A673 (cell line): ENCODE results near the gene ATP2B2. TPM values are rescaled to one million over a fixed set of nuclear protein-coding genes. Genes with fewer than 3 reads are reported as not detected.

Experiments
- BruUV-seq: library from RNA; stranded (reverse); fragments of 400-500 nt; replicated peaks from 2 replicates; lab custom pipeline; 2021; lab: Mats Ljungman, UMichigan
- CTCF ChIA-PET: fragments of 300-600 bp; sonication (Branson Sonifier 250); formaldehyde crosslinking; loops from one replicate; lab custom pipeline; 2022; ENCODE audit warnings: antibody characterized with exemption; lab: Charles Lee
- POLR2A ChIA-PET: fragments of 300-600 bp; sonication (Branson Sonifier 250); formaldehyde crosslinking; loops from one replicate; lab custom pipeline; 2022; ENCODE audit warnings: antibody characterized with exemption; ENCODE audit not compliant: low non-redundant PET; lab: Charles Lee
- DNase-seq: peaks from one replicate; pipeline ENCODE4 v3.0.0-alpha.2; 2015; ENCODE audit warnings: low spot score
- H3K27ac ChIP-seq: fragments of 200-600 bp; sonication (generic); 2 replicates; pipeline ENCODE4 v1.5.1; 2016; ENCODE audit warnings: mixed run types, low read depth, mild to moderate bottlenecking, mixed read lengths, antibody characterized with exemption, low read length; ENCODE audit not compliant: poor library complexity, severe bottlenecking
- H3K27me3 ChIP-seq: fragments of 200-600 bp; sonication (generic); replicated peaks from 2 replicates; pipeline ENCODE4 v1.6.1; 2017; ENCODE audit warnings: mixed run types, low read depth, mild to moderate bottlenecking, mixed read lengths, antibody characterized with exemption, low read length; ENCODE audit not compliant: insufficient read depth, poor library complexity
- H3K36me3 ChIP-seq: fragments of 200-600 bp; sonication (generic); 2 replicates; pipeline ENCODE4 v1.6.1; 2016; ENCODE audit warnings: mixed run types, mild to moderate bottlenecking, mixed read lengths, antibody characterized with exemption, low read length; ENCODE audit not compliant: insufficient read depth, poor library complexity, severe bottlenecking
- H3K4me1 ChIP-seq: fragments of 200-600 bp; sonication (generic); 2 replicates; pipeline ENCODE4 v1.6.1; 2017; ENCODE audit warnings: mixed run types, mild to moderate bottlenecking, mixed read lengths, antibody characterized with exemption, low read length; ENCODE audit not compliant: insufficient read depth, poor library complexity, severe bottlenecking
- H3K4me3 ChIP-seq: fragments of 200-600 bp; sonication (generic); 2 replicates; pipeline ENCODE4 v1.5.1; 2016; ENCODE audit warnings: low read depth, mixed run types, mild to moderate bottlenecking, mixed read lengths, low read length; ENCODE audit not compliant: poor library complexity, severe bottlenecking
- H3K9me3 ChIP-seq: fragments of 200-600 bp; sonication (generic); 2 replicates; pipeline ENCODE4 v1.6.1; 2016; ENCODE audit warnings: mixed run types, low read depth, mild to moderate bottlenecking, mixed read lengths, antibody characterized with exemption, low read length; ENCODE audit not compliant: poor library complexity, severe bottlenecking
- CTCF ChIP-seq: fragments of 300-800, 200-600 bp; sonication (generic); conservative IDR thresholded peaks from 2 replicates; pipeline ENCODE4 v1.5.1; 2017; ENCODE audit warnings: low read depth, mild to moderate bottlenecking, antibody characterized with exemption, low read length, moderate library complexity, mixed read lengths
- EZH2 ChIP-seq: fragments of 200-600 bp; sonication (generic); IDR thresholded peaks from 2 replicates; pipeline ENCODE4 v1.6.1; 2017; ENCODE audit warnings: borderline replicate concordance, low read depth, mild to moderate bottlenecking, mixed read lengths, antibody characterized with exemption, low read length; ENCODE audit not compliant: poor library complexity, severe bottlenecking
- intact Hi-C: fragments of 100-400 bp; cut with micrococcal nuclease; formaldehyde crosslinking; loops from one replicate; pipeline ENCODE4 v1.10.0; 2022; ENCODE audit not compliant: unreplicated experiment
- total RNA-seq: library from RNA; stranded (reverse); gene quantifications from 2 replicates; pipeline ENCODE4 v1.2.3, GENCODE V29; 2021

Gene ATP2B2
- total RNA-seq, 1 experiment from 2014 or later: 0.17 TPM

- Histone ChIP-seq H3K4me3 (no peak overlapping the region), H3K27ac (no peak overlapping the region), H3K27me3 (peaks cover 6% of the 10 kb centered on the region), H3K4me1 (no peaks in the 10 kb centered on the region), H3K36me3 (no peaks in the 10 kb centered on the region), H3K9me3 (peaks cover 4% of the 10 kb centered on the region)
- intact Hi-C loops: no loop called here
- POLR2A ChIA-PET: no interaction called here
- no TSS peak for BruUV-seq
- CTCF ChIA-PET: no interaction called here
- no peak for DNase-seq
- TF ChIP-seq EZH2: no peak
- no peak for TF ChIP-seq CTCF
Observed at GRCh38 chr3:10389339-10389738, 116.0 kb downstream of the ATP2B2 start.

- ChIA-PET POLR2A (no interaction called here), CTCF (no interaction called here)
- intact Hi-C loops: no loop called here
- H3K4me1 ChIP-seq: no peaks in the 10 kb centered on the region
- H3K4me3 ChIP-seq: no peak overlapping the region
- H3K27me3 ChIP-seq: peaks cover 12% of the 10 kb centered on the region
- TF ChIP-seq EZH2 (no peak), CTCF (no peak)
- H3K27ac ChIP-seq: no peak overlapping the region
- DNase-seq: no peak
- no peaks in the 10 kb centered on the region for H3K36me3 ChIP-seq
- peaks cover 4% of the 10 kb centered on the region for H3K9me3 ChIP-seq
- BruUV-seq: no TSS peak
Observed at GRCh38 chr3:10387881-10388609, 117.3 kb downstream of the ATP2B2 start.

- Histone ChIP-seq H3K27ac (no peak overlapping the region), H3K4me3 (no peak overlapping the region), H3K27me3 (peaks cover 12% of the 10 kb centered on the region), H3K9me3 (peaks cover 4% of the 10 kb centered on the region), H3K36me3 (no peaks in the 10 kb centered on the region), H3K4me1 (no peaks in the 10 kb centered on the region)
- intact Hi-C loops: no loop called here
- DNase-seq: no peak
- TF ChIP-seq CTCF (no peak), EZH2 (no peak)
- POLR2A ChIA-PET: interaction anchor here (0.6 kb wide), 1 partner anchor 396 kb away, joined by 3 read pairs; no protein-coding TSS in a partner anchor
- BruUV-seq: no TSS peak
- CTCF ChIA-PET: no interaction called here
Observed at GRCh38 chr3:10386121-10386520, 119.3 kb downstream of the ATP2B2 start.
